ENCODE measurements around the gene ANKRD13D.

Gene ANKRD13D

DNA sequence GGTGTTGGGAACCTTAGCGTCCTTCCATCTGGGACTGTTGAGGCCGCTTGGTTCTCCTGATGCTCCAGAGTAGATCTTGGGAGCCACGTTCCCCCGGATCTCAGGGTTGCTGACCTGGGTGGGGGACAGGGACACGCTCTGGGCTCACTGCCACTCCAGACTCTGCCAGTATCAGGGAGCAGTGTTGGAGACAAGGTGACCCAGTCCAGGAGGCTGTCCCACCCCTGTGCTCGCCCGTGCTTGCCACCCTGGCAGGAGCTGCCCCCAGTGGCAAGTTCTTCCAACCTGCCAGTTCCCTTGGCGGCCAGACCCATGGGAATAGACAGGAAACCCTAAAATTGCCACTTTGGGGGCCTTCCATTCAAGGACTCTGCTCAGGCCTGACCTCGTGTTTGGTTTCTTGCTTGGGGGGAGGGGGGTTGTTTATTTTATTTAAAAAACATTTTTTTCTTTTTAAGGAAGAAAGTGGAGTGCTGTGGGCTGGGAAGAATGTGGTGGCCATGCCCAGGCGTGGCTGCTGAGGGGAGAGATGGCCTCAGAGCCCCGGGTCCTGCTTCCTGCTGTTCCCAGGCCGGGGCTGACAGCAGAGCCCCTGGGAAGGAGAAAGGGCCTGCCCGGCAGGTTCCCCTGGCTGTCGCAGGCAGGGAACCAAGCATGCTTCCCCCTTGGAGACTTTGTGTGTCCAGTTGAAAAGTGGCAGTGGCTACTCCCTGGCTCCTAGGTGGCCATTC lies 15.7 kb upstream of the ANKRD13D start:
- no peak overlapping the region for H3K4me3 ChIP-seq (ENCODE audit: low read depth, low read length)

DNA sequence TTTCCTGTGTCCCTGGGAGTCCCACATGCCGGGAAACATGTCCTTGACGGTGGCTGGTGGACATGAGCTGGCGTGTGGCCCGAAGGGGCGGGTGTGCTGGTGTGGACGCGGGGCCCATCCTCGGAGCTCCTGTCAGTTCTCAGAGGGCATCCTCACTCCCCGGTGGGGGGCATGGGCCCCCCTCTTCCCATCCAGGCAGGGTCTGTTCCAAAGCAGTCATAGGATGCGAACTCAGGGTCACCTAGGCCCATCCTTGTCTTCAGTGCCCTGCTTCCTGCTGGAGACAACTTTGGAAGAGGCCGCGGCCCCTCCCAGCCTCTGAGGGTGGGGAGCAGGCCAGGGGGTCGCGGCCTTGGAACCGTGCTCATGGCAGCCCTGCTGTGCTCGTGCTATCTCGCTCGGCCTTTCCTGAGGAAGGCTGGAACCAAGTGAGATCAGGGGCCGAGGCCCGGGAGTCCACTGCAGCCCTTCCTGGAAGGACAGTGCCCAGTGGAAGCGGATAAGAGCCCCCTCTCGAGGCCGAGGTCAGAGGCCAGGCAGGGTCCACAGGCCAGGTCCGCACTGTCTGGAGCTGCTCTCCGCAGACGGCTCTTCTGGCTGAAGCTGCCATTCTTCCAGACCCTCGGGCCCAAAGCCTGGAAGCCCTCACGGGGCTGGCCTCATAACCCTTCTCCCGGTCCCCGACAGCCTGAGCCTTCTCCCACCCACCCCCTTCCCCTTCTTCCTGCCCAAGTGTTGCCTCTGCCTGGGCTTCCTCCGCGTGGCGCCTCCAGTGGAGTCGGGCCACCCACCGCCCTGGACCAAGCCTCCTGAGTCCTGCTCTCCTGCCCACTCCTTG lies 14.1 kb upstream of the ANKRD13D start:
- no peak overlapping the region for H3K4me3 ChIP-seq (ENCODE audit: low read depth, low read length)

DNA sequence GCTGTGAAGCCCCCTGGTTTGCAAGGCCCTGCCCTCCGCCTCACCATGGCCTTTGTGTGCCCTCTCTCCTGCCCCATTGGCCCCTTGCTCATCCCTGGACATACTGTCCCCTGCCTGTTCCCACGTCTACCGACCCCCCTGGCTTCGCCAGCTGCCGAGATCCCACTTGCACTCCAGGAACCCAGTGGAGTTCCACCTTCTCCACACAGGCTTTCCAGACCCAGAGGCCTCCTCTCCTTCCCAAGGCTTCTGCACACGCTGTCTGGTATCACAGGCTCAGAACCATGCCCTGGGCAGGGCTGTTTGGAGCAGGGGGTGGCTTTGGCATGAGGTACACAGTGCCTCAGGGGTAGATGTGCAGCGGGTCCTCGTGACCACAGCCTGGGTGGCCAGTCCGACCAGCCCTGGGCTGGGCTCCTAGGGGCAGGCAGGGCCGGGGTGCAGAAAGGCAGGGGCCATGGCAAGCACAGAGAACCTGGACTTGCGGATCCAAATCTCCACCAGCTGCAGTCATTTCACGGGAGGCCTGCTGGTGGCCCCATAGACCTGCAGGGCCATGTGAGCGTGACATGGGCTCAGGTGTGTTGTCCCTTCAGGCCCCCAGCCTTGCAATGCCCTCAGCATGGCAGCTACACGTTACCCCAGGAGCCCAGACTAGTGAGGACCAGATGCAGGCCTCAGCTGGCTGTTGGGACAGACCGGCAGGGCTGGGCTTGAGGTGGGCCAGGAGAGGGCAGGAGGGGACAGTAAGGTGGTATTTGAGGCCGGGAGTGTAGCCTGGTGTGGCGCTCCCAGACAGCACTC lies 13.3 kb upstream of the ANKRD13D start:
- no peak overlapping the region for H3K4me3 ChIP-seq (ENCODE audit: low read depth, low read length)

DNA sequence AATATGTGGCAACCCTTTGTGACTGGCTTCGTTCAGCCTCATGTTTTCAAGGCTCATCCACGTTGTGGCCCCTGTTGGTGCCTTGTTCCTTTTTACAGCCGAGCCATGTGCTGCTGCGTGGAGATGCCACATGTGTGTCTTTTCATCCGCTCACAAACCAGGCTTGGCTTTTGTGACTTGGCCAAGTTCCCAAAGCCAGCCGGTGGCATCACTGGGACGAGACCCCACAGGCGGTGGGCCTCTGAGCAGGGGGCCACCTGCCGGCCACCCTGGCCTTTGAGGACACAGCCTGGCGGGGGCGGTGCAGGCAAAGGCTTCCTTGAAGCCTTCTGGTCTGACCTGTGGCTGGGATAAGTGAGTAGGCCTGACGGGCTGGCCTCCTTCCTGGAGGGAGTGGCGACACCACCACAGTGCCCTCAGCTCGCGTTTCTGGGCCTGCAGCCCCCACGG lies 12.3 kb upstream of the ANKRD13D start:
- no peak overlapping the region for H3K4me3 ChIP-seq (ENCODE audit: low read depth, low read length)

DNA sequence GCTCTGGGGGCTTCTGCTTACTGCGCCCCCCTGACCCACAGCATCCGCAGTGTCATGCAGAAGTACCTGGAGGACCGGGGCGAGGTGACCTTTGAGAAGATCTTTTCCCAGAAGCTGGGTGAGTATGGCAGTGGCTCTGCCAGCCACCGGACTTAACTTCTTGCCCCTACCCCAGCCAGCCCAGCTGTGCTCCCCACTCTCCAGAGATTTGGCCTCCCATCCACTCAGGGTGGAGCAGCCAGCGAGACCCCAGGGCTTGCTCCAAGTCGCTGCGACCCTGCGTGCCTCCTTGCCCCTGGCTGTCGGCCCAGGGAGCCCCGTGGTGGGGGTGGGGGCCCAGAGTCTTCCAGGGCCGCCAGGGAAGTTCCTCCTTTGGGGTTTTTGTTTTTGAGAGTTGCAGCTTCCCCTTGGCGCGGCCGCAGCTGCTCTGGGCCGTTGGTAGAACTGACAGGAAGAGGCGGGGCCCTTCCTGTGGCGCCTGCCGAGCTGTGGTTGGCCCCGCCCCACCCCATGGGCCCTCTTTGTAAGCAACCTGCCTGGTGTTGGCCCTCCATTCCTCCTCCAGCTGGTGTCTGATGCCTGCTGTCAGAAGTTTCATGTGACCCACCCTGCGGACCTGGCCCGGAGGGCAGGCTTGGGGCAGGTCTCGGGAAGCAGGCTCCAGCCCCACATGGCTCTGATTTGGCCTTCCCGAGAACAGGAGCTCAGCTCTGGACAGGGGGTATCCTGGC lies 11.7 kb upstream of the ANKRD13D start:
- H3K4me3 ChIP-seq (ENCODE audit: low read depth, low read length): no peak overlapping the region

DNA sequence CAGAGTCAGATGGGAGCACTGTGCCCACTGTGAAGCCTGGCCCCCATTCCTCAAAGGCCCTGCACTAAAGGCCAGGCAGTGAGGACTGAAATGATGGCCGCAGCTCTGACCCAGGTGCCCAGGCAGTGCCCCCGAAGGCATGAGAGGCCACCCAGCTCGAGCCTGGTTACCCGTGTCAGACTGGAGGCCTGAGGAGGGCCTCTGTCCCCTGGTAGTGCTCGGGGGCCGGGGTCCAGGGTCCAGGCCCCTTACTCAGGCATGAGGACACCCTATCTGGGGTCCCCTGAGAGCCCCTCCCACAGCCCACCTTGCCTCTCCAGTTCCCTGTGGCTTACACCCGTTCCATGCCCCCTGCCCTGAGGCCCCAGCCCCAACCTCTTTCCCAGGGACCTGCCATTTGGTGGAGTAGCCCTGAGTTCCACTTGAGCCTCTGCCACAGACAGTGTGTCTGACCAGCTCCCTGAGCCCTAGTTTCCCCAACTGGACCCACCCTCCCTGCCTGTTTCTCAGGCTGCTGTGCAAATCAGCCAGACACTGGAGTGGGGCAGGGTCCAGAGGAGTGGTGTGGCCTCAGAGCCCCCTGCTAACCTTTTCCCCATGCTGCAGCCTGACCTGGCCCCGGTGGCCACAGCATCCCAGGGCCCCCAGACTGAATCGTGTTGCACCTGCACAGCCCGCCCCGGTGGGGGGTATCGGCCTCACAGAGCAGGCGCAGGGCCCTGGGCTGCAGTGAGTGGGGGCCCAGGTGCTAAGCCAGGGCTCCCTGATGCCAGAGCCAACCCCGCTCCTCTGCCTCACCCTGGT lies 10.8 kb upstream of the ANKRD13D start:
- no peak overlapping the region for H3K4me3 ChIP-seq (ENCODE audit: low read depth, low read length)

DNA sequence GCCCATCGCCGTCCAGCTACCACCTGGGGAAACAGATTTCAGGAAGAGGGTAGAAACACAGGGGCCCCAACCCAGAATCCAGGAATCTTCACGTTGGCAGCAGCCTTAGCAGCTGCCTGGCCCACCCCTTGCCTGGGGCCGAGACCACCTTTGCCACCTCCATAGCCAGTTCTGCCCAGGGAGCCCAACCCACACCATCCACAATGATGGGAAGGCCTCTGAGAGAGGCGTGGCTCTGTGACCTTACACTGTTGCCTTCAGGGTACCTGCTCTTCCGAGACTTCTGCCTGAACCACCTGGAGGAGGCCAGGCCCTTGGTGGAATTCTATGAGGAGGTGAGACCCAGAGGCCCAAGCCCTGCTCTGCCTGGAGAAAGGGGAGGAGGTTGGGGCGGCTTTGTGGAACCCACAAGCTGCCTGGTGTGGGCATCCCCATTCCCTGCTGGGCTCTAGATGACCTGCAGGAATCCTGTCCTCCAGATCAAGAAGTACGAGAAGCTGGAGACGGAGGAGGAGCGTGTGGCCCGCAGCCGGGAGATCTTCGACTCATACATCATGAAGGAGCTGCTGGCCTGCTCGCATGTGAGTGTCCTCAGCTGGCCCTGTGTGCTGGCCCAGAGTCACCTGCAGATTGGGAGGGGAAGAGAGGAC lies 10.0 kb upstream of the ANKRD13D start:
- no peak overlapping the region for H3K4me3 ChIP-seq (ENCODE audit: low read depth, low read length)

DNA sequence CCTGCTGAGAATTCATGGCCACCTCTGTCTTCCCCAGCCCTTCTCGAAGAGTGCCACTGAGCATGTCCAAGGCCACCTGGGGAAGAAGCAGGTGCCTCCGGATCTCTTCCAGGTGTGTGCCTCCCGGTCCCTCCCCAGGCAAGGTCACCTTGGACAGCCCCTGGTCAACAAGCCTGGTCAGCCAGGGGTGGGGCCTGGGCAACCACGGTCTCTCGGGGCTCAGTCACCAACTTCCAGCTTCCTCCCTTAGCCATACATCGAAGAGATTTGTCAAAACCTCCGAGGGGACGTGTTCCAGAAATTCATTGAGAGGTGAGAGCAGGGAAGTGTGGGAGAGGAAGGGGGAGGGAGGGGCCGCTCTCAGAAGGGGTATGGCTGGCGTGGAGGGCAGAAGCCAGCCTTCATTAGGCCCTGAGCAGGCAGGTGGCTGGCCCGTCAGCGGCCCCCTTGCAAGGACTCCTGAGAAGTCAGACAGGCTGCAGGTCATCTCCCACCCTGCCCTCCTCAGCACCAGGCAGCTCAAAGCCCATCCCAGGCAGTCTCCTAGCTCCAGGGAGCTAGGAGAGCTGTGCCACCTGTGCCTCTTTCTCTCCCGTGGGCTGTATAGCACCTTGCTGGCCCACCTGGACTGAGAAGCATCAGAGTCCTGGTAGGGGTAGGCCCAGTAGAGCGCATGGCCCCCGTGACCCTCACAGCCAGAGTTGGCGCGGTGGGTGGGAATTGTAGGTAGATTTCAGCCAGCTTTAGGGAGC lies 9.3 kb upstream of the ANKRD13D start:
- no peak overlapping the region for H3K4me3 ChIP-seq (ENCODE audit: low read depth, low read length)

DNA sequence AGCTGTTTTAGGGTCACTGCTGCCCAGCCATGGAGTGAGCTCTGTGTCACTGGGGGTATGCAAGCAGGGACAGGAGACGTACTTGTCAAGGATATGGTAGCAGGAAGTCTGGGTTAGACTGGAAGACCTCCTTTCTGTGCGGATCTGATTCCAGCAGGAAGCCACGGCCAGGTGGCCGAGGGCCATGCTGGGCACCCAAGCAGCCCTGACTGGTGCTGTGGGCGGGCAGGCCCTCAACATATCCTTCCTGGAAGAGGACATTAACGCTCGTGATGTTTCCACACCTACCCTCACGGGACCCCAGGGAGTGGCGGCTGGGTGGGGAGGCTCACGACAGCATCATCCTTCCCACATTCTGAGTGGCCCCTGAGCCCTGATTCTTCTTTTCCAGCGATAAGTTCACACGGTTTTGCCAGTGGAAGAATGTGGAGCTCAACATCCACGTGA lies 8.7 kb upstream of the ANKRD13D start:
- H3K4me3 ChIP-seq (ENCODE audit: low read depth, low read length): no peak overlapping the region

DNA sequence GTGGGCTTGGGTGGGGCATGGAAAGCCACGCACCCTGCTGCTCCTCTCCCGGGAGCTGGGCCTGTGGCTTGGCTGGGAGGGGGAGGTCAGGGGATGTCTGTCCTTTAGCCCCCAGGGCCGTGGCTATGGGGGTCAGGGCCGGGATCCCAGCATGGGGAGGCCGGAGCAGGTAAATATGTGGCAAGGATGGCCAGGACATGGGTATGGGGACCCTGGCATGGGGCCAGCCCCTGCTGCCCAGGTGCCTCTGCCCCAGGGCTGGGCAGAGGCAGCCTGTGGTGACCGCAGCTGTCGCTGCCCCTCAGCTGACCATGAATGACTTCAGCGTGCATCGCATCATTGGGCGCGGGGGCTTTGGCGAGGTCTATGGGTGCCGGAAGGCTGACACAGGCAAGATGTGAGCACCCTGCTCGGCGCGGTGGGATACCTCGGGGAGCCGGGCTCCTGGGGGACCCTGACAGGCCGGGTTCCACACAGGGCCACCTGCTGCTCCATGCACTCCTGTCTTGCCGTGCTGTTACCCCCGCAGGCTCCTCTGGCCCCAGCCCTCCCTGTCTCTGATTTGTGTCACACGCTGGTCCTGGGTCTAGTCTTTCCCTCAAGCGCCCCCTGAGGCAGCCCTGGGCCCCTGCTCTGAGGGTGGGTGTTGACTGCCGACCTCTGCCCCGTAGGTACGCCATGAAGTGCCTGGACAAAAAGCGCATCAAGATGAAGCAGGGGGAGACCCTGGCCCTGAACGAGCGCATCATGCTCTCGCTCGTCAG lies 8.1 kb upstream of the ANKRD13D start:
- H3K4me3 ChIP-seq (ENCODE audit: low read depth, low read length): no peak overlapping the region

DNA sequence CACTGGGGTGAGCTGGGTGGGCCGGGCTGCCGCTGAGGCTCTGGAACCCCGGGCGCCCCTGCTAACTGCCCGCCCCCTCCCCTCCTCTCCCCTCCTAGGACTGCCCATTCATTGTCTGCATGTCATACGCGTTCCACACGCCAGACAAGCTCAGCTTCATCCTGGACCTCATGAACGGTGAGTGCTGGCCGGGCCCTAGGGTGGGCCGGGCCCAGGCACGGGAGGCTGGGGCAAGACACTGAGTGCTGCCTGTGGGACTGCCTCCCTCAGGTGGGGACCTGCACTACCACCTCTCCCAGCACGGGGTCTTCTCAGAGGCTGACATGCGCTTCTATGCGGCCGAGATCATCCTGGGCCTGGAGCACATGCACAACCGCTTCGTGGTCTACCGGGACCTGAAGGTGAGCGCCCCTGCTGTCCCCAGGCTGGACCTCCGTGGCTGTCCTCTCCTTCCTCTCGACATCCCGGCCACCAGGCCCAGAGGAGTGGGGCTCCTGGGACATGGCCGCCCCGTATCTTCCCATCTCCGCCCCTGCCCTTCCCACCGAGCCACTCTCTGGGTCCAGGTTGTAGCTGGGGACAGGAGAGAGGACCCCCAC lies 7.5 kb upstream of the ANKRD13D start:
- no peak overlapping the region for H3K4me3 ChIP-seq (ENCODE audit: low read depth, low read length)

DNA sequence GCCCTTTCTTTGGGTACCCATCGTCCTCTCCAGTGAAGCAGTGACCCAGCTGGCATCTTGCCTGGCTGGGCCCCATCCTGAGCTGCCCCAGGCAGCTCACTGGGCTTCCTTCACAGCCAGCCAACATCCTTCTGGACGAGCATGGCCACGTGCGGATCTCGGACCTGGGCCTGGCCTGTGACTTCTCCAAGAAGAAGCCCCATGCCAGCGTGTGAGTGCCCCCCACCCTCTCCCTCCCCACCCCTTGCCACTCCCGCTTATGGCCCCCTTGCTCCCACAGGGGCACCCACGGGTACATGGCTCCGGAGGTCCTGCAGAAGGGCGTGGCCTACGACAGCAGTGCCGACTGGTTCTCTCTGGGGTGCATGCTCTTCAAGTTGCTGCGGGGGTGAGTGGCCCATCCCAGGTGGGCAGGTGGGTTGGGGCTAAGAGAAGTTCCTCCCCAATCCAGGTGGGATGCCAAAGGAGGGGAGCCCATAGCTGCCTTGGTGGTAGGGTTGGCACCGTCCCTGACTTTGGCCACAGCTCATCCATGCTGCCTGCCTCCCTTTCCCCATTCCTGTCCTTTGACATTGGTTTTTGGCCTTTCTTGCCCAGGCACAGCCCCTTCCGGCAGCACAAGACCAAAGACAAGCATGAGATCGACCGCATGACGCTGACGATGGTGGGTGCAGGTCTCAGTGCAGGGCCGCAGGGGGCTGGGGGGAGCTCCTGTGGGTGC lies 6.8 kb upstream of the ANKRD13D start:
- H3K4me3 ChIP-seq (ENCODE audit: low read depth, low read length): no peak overlapping the region

DNA sequence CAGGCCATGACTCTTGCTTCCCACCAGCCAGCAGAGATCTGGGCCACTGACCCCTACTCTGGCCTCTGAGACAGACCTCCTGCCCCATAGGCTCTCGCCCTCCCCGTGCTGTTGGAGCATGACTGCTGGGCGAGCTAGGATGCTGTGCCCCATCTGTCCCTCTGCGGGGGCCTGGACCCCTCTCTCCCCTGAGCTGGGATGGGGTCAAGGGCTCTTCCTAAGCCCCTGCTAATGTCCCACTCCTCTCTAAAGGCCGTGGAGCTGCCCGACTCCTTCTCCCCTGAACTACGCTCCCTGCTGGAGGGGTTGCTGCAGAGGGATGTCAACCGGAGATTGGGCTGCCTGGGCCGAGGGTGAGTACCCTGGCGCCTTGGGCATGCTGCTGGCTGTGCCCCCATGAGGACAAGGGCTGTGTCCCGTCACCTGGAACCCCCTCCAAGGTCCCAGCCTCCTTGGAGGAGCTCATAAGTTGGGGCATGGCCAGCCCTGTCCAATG lies 6.2 kb upstream of the ANKRD13D start:
- H3K4me3 ChIP-seq (ENCODE audit: low read depth, low read length): no peak overlapping the region

DNA sequence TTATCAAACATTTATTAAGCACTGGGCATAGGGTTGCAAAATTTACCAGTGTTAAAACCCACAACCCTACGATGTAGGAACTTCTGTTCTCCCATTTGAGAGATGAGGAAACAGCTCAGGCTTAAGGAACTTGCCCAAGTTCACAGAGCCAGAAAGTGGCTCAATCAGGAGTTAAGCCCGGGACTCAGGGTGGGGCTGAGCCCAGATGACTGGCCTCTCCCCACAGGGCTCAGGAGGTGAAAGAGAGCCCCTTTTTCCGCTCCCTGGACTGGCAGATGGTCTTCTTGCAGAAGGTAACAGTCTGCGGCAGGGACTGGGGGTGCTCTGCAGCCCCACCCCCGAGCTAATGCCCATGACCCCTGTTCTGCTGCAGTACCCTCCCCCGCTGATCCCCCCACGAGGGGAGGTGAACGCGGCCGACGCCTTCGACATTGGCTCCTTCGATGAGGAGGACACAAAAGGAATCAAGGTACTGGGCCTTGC lies 5.6 kb upstream of the ANKRD13D start:
- no peak overlapping the region for H3K4me3 ChIP-seq (ENCODE audit: low read depth, low read length)

DNA sequence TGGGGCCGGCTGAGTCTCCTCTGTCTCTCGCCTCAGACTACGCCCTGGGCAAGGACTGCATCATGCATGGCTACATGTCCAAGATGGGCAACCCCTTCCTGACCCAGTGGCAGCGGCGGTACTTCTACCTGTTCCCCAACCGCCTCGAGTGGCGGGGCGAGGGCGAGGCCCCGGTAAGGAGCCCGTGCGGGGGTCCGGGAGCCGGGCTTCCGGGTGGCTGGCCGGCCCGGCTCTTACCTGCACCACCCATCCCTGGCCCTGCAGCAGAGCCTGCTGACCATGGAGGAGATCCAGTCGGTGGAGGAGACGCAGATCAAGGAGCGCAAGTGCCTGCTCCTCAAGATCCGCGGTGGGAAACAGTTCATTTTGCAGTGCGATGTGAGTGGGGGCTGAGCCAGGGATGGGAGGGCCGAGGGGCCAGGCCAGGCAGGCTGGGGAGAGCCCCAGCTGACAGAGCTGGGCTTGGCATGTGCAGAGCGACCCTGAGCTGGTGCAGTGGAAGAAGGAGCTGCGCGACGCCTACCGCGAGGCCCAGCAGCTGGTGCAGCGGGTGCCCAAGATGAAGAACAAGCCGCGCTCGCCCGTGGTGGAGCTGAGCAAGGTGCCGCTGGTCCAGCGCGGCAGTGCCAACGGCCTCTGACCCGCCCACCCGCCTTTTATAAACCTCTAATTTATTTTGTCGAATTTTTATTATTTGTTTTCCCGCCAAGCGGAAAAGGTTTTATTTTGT lies 4.1 kb upstream of the ANKRD13D start:
- no peak overlapping the region for H3K4me3 ChIP-seq (ENCODE audit: low read depth, low read length)
